Esophagus muscularis mucosa (tissue), 3 donors: ENCODE measurements around the gene VIPAS39.

Experiments used
- POLR2A ChIP-seq: fragments of 450-650 bp; IDR thresholded peaks from one replicate; pipeline ENCODE4 v1.6.1; 2017; ENCODE audit warnings: antibody characterized with exemption, moderate library complexity, mild to moderate bottlenecking, low read depth
- TF ChIP-seq, protein P1 (sequence below), 3 experiments: fragments of 200-600 bp in 2 of 3; fragments of 450-650 bp in 1 of 3; sonication (generic) in 2 of 3; IDR thresholded peaks; one replicate each; pipeline ENCODE4 v1.5.1; 2017 to 2019; ENCODE audit warnings: antibody characterized with exemption in 3 of 3, mild to moderate bottlenecking in 2 of 3, moderate library complexity in 1 of 3

DNA sequence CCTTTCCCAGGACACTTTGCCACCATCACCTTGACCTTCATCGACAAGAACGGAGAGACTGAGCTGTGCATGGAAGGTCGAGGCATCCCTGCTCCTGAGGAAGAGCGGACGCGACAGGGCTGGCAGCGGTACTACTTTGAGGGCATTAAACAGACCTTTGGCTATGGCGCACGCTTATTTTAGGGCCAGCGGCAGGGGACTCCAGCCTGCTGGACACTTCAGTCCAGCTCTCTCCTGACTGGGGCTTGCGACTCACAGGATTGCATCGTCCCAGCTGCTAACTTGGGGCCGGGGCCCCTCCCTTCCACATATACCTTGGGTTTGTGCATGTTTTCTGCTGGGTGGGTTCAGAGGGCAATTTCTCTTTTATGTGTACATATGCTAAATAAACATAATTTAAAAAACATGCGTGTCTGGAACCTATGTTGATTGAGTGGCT lies 11.7 kb upstream of the VIPAS39 start:
- TF ChIP-seq, protein P1, sequence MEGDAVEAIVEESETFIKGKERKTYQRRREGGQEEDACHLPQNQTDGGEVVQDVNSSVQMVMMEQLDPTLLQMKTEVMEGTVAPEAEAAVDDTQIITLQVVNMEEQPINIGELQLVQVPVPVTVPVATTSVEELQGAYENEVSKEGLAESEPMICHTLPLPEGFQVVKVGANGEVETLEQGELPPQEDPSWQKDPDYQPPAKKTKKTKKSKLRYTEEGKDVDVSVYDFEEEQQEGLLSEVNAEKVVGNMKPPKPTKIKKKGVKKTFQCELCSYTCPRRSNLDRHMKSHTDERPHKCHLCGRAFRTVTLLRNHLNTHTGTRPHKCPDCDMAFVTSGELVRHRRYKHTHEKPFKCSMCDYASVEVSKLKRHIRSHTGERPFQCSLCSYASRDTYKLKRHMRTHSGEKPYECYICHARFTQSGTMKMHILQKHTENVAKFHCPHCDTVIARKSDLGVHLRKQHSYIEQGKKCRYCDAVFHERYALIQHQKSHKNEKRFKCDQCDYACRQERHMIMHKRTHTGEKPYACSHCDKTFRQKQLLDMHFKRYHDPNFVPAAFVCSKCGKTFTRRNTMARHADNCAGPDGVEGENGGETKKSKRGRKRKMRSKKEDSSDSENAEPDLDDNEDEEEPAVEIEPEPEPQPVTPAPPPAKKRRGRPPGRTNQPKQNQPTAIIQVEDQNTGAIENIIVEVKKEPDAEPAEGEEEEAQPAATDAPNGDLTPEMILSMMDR (IDR thresholded peaks at IDR 0.05) = no peak
- no peak for TF ChIP-seq POLR2A
